Neuronal stem cell (in vitro differentiated cells): ENCODE data around the gene COPB1.

Source experiments
- DNase-seq: peaks from one replicate; pipeline ENCODE4 v3.0.0-alpha.2; 2013; ENCODE audit warnings: low spot score
- H2AFZ ChIP-seq: one replicate; pipeline ENCODE4 v1.6.1; 2013; ENCODE audit warnings: mild to moderate bottlenecking, low read length, inconsistent platforms
- H2AK5ac ChIP-seq: 2 replicates; pipeline ENCODE4 v1.6.1; 2013; ENCODE audit warnings: low read depth, mild to moderate bottlenecking, inconsistent platforms, low read length, moderate library complexity, mixed read lengths
- H2BK120ac ChIP-seq: 2 replicates; pipeline ENCODE4 v1.6.1; 2013; ENCODE audit warnings: low read depth, mild to moderate bottlenecking, inconsistent platforms, low read length, moderate library complexity, mixed read lengths
- H2BK12ac ChIP-seq: one replicate; pipeline ENCODE4 v1.6.1; 2013; ENCODE audit warnings: low read length, inconsistent platforms
- H2BK15ac ChIP-seq: 2 replicates; pipeline ENCODE4 v1.6.1; 2013; ENCODE audit warnings: mild to moderate bottlenecking, low read length, inconsistent platforms, mixed read lengths
- H2BK5ac ChIP-seq: one replicate; pipeline ENCODE4 v1.6.1; 2013; ENCODE audit warnings: inconsistent platforms, mild to moderate bottlenecking, low read length, moderate library complexity
- H3K14ac ChIP-seq: one replicate; pipeline ENCODE4 v1.6.1; 2013; ENCODE audit warnings: low read length, inconsistent platforms
- H3K18ac ChIP-seq: 2 replicates; pipeline ENCODE4 v1.6.1; 2013; ENCODE audit warnings: low read length, inconsistent platforms
- H3K23ac ChIP-seq: 2 replicates; pipeline ENCODE4 v1.6.1; 2013; ENCODE audit warnings: low read depth, mild to moderate bottlenecking, mixed read lengths, low read length, inconsistent platforms; ENCODE audit not compliant: poor library complexity
- H3K27ac ChIP-seq: replicated peaks from 3 replicates; pipeline ENCODE4 v1.5.1; 2013; ENCODE audit warnings: low read length, inconsistent platforms
- H3K27me3 ChIP-seq, 3 experiments: 2 replicates each; pipeline ENCODE4 v1.6.1; 2013; ENCODE audit warnings: low read length in 3 of 3, mild to moderate bottlenecking in 2 of 3, inconsistent platforms in 1 of 3, low read depth in 1 of 3, mixed read lengths in 1 of 3, moderate library complexity in 1 of 3; ENCODE audit not compliant: control insufficient read depth in 3 of 3, insufficient read depth in 3 of 3
- H3K36me3 ChIP-seq, 2 donors: replicated peaks in 1 of 2; 2 replicates each; pipeline ENCODE4 v1.6.1; 2013; ENCODE audit warnings: low read length in 2 of 2; ENCODE audit not compliant: control insufficient read depth in 2 of 2, insufficient read depth in 2 of 2
- H3K4ac ChIP-seq: 2 replicates; pipeline ENCODE4 v1.6.1; 2013; ENCODE audit warnings: inconsistent platforms, mild to moderate bottlenecking, low read length, moderate library complexity
- H3K4me1 ChIP-seq, 2 donors: 1 replicate in 1 of 2; 2 replicates in 1 of 2; pipeline ENCODE4 v1.6.1; 2013; ENCODE audit warnings: low read length in 2 of 2, low read depth in 1 of 2; ENCODE audit not compliant: control insufficient read depth in 2 of 2, insufficient read depth in 1 of 2
- H3K4me2 ChIP-seq: one replicate; pipeline ENCODE4 v1.6.1; 2013; ENCODE audit warnings: mild to moderate bottlenecking, low read length, inconsistent platforms; ENCODE audit not compliant: insufficient read depth, poor library complexity, severe bottlenecking
- H3K4me3 ChIP-seq, 2 donors: 2 replicates each; pipeline ENCODE4 v1.5.1; 2013; ENCODE audit warnings: low read length in 2 of 2, mild to moderate bottlenecking in 2 of 2, inconsistent platforms in 1 of 2, moderate library complexity in 1 of 2
- H3K79me1 ChIP-seq: one replicate; pipeline ENCODE4 v1.6.1; 2013; ENCODE audit warnings: low read depth, mild to moderate bottlenecking, inconsistent platforms, low read length, moderate library complexity
- H3K9ac ChIP-seq: one replicate; pipeline ENCODE4 v1.6.1; 2013; ENCODE audit warnings: mild to moderate bottlenecking, low read depth, low read length, inconsistent platforms; ENCODE audit not compliant: poor library complexity
- H3K9me3 ChIP-seq, 2 donors: replicated peaks in 1 of 2; 2 replicates each; pipeline versions ENCODE3 to v1.6.1; 2013; ENCODE audit warnings: low read length in 2 of 2, mild to moderate bottlenecking in 2 of 2, inconsistent platforms in 1 of 2, low read depth in 1 of 2, mixed read lengths in 1 of 2, moderate library complexity in 1 of 2; ENCODE audit not compliant: control insufficient read depth in 2 of 2, insufficient read depth in 1 of 2
- H4K8ac ChIP-seq: one replicate; pipeline ENCODE4 v1.6.1; 2013; ENCODE audit warnings: low read depth, mild to moderate bottlenecking, inconsistent platforms, low read length, moderate library complexity
- H4K91ac ChIP-seq: one replicate; pipeline ENCODE4 v1.6.1; 2013; ENCODE audit warnings: low read length, low read depth, mild to moderate bottlenecking, inconsistent platforms; ENCODE audit not compliant: poor library complexity
- WGBS, 2 donors: extraction: QIAGEN DNeasy Blood & Tissue Kit; methylation state at CpG; one replicate each; pipeline ENCODE4 v1.1.7; 2013; ENCODE audit warnings: missing lambda C conversion rate in 2 of 2, mixed read lengths in 1 of 2; ENCODE audit not compliant: insufficient read length in 2 of 2, insufficient replicate concordance in 1 of 2; ENCODE audit errors: extremely low coverage in 2 of 2; 5-methylcytosine and 5-hydroxymethylcytosine counted together

Gene COPB1

GRCh38 chr11:14422814-14423182, 76.8 kb downstream of the COPB1 start:
- Histone ChIP-seq H2BK5ac (no peak overlapping the region), H3K79me1 (no peaks in the 10 kb centered on the region), H3K27me3 (peaks cover 0 to 3% (median 0%) of the 10 kb centered on the region in 3 experiments), H4K8ac (no peak overlapping the region), H2BK12ac (peak overlapping the region; percentile 2), H3K4ac (no peak overlapping the region), H3K36me3 (no peaks in the 10 kb centered on the region), H2AK5ac (no peak overlapping the region), H4K91ac (no peak overlapping the region), H3K18ac (no peak overlapping the region), H2BK120ac (no peak overlapping the region), H3K27ac (no peak overlapping the region), H3K9me3 (no peaks in the 10 kb centered on the region), H2AFZ (peak overlapping the region; percentile 2), H2BK15ac (no peak overlapping the region), H3K14ac (peak overlapping the region; percentile 56), H3K4me3 (peak overlapping the region in 1 of 2 donors; percentile 3), H3K4me1 (peaks cover 11 to 13% of the 10 kb centered on the region in 2 donors), H3K9ac (no peak overlapping the region), H3K4me2 (peak overlapping the region; percentile 34), H3K23ac (no peak overlapping the region)
- WGBS, 2 donors = no CpG with 5 or more reads among the region's 2 CpGs
- DNase-seq = no peak

GRCh38 chr11:14422052-14422813, 77.4 kb downstream of the COPB1 start:
- Histone ChIP-seq H3K4me1 (peaks cover 15 to 18% of the 10 kb centered on the region in 2 donors), H2BK5ac (no peak overlapping the region), H3K23ac (no peak overlapping the region), H4K91ac (no peak overlapping the region), H2AK5ac (no peak overlapping the region), H4K8ac (no peak overlapping the region), H3K4me3 (peak overlapping the region in 1 of 2 donors; percentile 3), H3K79me1 (no peaks in the 10 kb centered on the region), H3K27ac (peak overlapping the region; percentile 2), H3K9me3 (no peaks in the 10 kb centered on the region), H2AFZ (peak overlapping the region; percentile 20), H2BK12ac (peak overlapping the region; percentile 2), H3K4me2 (peak overlapping the region; percentile 34), H3K14ac (peak overlapping the region; percentile 56), H3K36me3 (no peaks in the 10 kb centered on the region), H3K27me3 (peaks cover 0 to 3% (median 0%) of the 10 kb centered on the region in 3 experiments), H3K9ac (no peak overlapping the region), H2BK120ac (no peak overlapping the region), H3K4ac (no peak overlapping the region), H2BK15ac (no peak overlapping the region), H3K18ac (no peak overlapping the region)
- peak; percentile 57 for DNase-seq
- WGBS, 2 donors = no CpG with 5 or more reads among the region's 15 CpGs

- no peak overlapping the region for H3K18ac ChIP-seq
- no peak overlapping the region for H3K4ac ChIP-seq
- H2BK15ac ChIP-seq = no peak overlapping the region
- no peak overlapping the region for H3K14ac ChIP-seq
- no peak overlapping the region for H2BK12ac ChIP-seq
- H3K27ac ChIP-seq = no peak overlapping the region
- no peak overlapping the region for H4K8ac ChIP-seq
- no peak for DNase-seq
- no peaks in the 10 kb centered on the region for H3K9me3 ChIP-seq
- no peak overlapping the region for H3K4me3 ChIP-seq
- no peak overlapping the region for H3K4me2 ChIP-seq
- H3K4me1 ChIP-seq = peaks cover 17% of the 10 kb centered on the region in 2 donors
- no peak overlapping the region for H2BK120ac ChIP-seq
- H2AK5ac ChIP-seq = no peak overlapping the region
- H4K91ac ChIP-seq = no peak overlapping the region
- no peak overlapping the region for H2BK5ac ChIP-seq
- H3K9ac ChIP-seq = no peak overlapping the region
- no peaks in the 10 kb centered on the region for H3K36me3 ChIP-seq
- H3K79me1 ChIP-seq = no peaks in the 10 kb centered on the region
- H2AFZ ChIP-seq = no peak overlapping the region
- WGBS, 2 donors = no CpG with 5 or more reads among the region's 3 CpGs
- no peak overlapping the region for H3K23ac ChIP-seq
- H3K27me3 ChIP-seq = no peaks in the 10 kb centered on the region
These were observed 79.4 kb downstream of the COPB1 start for GRCh38 chr11:14420223-14420622.

GRCh38 chr11:14418801-14419417, 80.7 kb downstream of the COPB1 start:
- H3K79me1 ChIP-seq = no peaks in the 10 kb centered on the region
- no peaks in the 10 kb centered on the region for H3K36me3 ChIP-seq
- H2AK5ac ChIP-seq = no peak overlapping the region
- no peak overlapping the region for H2BK12ac ChIP-seq
- no peaks in the 10 kb centered on the region for H3K9me3 ChIP-seq
- no peak overlapping the region for H3K4ac ChIP-seq
- H3K27ac ChIP-seq = no peak overlapping the region
- H3K27me3 ChIP-seq = no peaks in the 10 kb centered on the region
- H3K9ac ChIP-seq = no peak overlapping the region
- no peak overlapping the region for H3K4me2 ChIP-seq
- no peak for DNase-seq
- no peak overlapping the region for H3K14ac ChIP-seq
- peaks cover 17% of the 10 kb centered on the region in 2 donors for H3K4me1 ChIP-seq
- H2AFZ ChIP-seq = no peak overlapping the region
- H3K4me3 ChIP-seq = no peak overlapping the region
- H2BK15ac ChIP-seq = no peak overlapping the region
- H3K23ac ChIP-seq = no peak overlapping the region
- WGBS, 2 donors = no CpG with 5 or more reads among the region's 6 CpGs
- H4K8ac ChIP-seq = no peak overlapping the region
- no peak overlapping the region for H4K91ac ChIP-seq
- no peak overlapping the region for H3K18ac ChIP-seq
- H2BK120ac ChIP-seq = no peak overlapping the region
- H2BK5ac ChIP-seq = no peak overlapping the region
